Measurements from ENCODE around the gene KLF9. TPM values are rescaled to one million over a fixed set of nuclear protein-coding genes. Genes with fewer than 3 reads are reported as not detected.

KLF9 gene
- total RNA-seq, 1 donor from 2014 or later, result 6.3 TPM

GRCh38 chr9:70439991-70440706 lies 25.7 kb upstream of the KLF9 start:
- no peak overlapping the region for H3K4me3 ChIP-seq (ENCODE audit: low read depth, low read length)
- DNase-seq (ENCODE audit: low read depth), result no peak
- no peak for TF ChIP-seq CTCF (conservative IDR thresholded peaks at IDR 0.05; ENCODE audit: low read depth, low read length)

- peak; percentile 63 for DNase-seq (ENCODE audit: low read depth)
- TF ChIP-seq CTCF (conservative IDR thresholded peaks at IDR 0.05; ENCODE audit: low read depth, low read length), result no peak
- no peak overlapping the region for H3K4me3 ChIP-seq (ENCODE audit: low read depth, low read length)
These were observed 24.0 kb upstream of the KLF9 start for GRCh38 chr9:70438341-70438928.

DNA sequence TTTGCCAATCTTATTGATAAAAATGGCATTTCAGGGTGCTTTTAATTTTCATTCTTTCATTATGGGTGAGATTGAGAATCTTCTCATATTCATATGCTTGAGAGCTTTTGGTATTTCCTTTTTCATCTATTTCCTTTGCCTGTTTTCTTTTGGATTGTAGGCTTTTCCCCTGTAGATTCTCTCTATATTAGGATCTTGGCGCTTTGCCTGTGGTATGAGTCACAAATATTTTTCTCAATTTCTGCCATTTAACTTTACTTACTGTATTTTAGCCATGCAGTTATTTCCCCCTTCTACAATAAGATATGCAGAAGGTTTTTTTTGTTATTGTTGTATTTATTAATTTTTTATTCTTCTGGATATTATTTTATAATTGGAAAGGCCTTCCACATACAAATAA lies 21.5 kb upstream of the KLF9 start:
- H3K4me3 ChIP-seq (ENCODE audit: low read depth, low read length), result no peak overlapping the region
- no peak for DNase-seq (ENCODE audit: low read depth)
- no peak for TF ChIP-seq CTCF (conservative IDR thresholded peaks at IDR 0.05; ENCODE audit: low read depth, low read length)

DNA sequence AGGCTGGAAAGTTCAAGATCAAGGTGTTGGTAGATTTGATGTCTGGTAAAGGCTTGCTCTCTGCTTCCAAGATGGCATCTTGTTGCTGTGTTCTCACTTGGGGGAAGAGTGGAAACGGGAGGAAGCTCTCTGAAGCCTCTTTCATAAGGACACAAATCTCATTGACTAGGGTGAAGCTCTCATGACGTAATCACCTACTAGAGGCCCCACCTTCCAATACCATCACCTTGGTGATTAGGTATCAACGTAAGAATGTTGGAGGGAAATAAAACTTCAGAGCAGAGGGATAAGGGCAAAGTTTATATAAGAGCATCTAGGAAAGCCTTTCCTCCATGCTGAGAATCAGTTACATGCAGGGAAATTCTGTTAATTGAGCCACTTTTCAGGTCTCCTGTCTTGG lies 15.4 kb upstream of the KLF9 start:
- no peak for TF ChIP-seq CTCF (conservative IDR thresholded peaks at IDR 0.05; ENCODE audit: low read depth, low read length)
- no peak overlapping the region for H3K4me3 ChIP-seq (ENCODE audit: low read depth, low read length)
- no peak for DNase-seq (ENCODE audit: low read depth)

GRCh38 chr9:70428781-70429180 lies 14.3 kb upstream of the KLF9 start:
- DNase-seq (ENCODE audit: low read depth), result no peak

DNA sequence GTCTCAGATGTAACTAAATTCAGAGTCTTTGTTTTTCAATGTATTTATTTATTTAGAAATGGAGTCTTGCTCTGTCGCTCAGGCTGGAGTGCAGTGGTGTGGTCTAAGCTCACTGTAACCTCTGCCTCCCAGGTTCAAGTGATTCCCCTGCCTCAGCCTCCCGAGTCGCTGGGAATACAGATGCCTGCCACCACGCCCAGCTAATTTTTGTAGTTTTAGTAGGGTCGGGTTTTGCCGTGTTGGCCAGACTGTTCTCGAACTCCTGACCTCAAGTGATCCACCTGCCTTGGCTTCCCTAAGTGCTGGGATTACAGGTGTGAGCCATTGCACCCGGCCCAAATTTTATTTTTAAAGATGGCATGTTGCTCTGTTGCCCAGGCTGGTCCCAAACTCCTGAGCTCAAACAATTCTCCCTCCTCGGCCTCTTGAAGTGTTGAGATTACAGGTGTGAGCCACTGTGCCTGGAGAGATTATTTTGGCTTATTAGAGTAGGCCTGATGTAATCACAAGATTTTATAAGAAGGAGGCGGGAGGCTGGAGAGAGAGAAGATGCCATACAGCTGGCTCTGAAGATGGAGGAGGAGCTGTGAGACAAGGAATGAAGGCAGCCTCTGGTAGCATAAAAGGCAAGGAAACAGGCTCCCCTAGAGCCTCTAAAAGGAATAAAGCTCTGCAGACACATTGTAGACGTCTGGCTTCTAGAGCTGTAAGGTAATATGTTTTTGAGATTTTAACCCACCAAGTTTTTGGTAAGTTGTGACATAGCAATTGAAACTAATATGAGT lies 12.9 kb upstream of the KLF9 start:
- no peak overlapping the region for H3K4me3 ChIP-seq (ENCODE audit: low read depth, low read length)
- DNase-seq (ENCODE audit: low read depth), result no peak
- no peak for TF ChIP-seq CTCF (conservative IDR thresholded peaks at IDR 0.05; ENCODE audit: low read depth, low read length)

More at GRCh38 chr9:70428781-70429180, 14.3 kb upstream of the KLF9 start:
- no peak for TF ChIP-seq CTCF (conservative IDR thresholded peaks at IDR 0.05; ENCODE audit: low read depth, low read length)
- no peak overlapping the region for H3K4me3 ChIP-seq (ENCODE audit: low read depth, low read length)
